IMR-90 (cell line): Measurements from ENCODE around the gene KCNH4. TPM values are rescaled to one million over a fixed set of nuclear protein-coding genes. Genes with fewer than 3 reads are reported as not detected.

ENCODE experiments used
- ATAC-seq: fragments of 200-7000 bp; cut with Tn5 transposase; 2 replicates; pipeline ENCODE4 v1.9.1; 2020; ENCODE audit warnings: low read depth, mild to moderate bottlenecking, moderate library complexity
- BruUV-seq: library from RNA; stranded (reverse); fragments of 400-500 nt; replicated peaks from 2 replicates; lab custom pipeline; 2021; lab: Mats Ljungman, UMichigan
- CTCF ChIA-PET: fragments of 300-600 bp; formaldehyde crosslinking; extraction: SDS; loops from one replicate; lab custom pipeline; 2021; ENCODE audit warnings: antibody characterized with exemption; lab: Yijun Ruan, JAX
- POLR2A ChIA-PET: fragments of 300-600 bp; sonication (Branson Sonifier 250); formaldehyde crosslinking; loops from one replicate; lab custom pipeline; 2022; ENCODE audit warnings: antibody characterized with exemption; ENCODE audit not compliant: unreplicated experiment; lab: Charles Lee
- DNase-seq: peaks from one replicate; pipeline ENCODE4 v3.0.0; 2013
- H2AFZ ChIP-seq: replicated peaks from 2 replicates; pipeline ENCODE3; 2013; ENCODE audit warnings: low read length, mild to moderate bottlenecking; ENCODE audit not compliant: poor library complexity
- H2AK5ac ChIP-seq: 2 replicates; pipeline ENCODE4 v1.6.1; 2013; ENCODE audit warnings: low read depth, low read length, inconsistent platforms
- H2AK9ac ChIP-seq: replicated peaks from 2 replicates; pipeline ENCODE3; 2013; ENCODE audit warnings: mild to moderate bottlenecking, low read depth, low read length, moderate library complexity; ENCODE audit not compliant: poor library complexity
- H2BK120ac ChIP-seq: 2 replicates; pipeline ENCODE4 v1.6.1; 2013; ENCODE audit warnings: low read depth, low read length, inconsistent platforms
- H2BK15ac ChIP-seq: 3 replicates; pipeline ENCODE4 v1.6.1; 2013; ENCODE audit warnings: low read depth, low read length, inconsistent platforms
- H2BK20ac ChIP-seq: 2 replicates; pipeline ENCODE4 v1.6.1; 2013; ENCODE audit warnings: low read depth, mild to moderate bottlenecking, inconsistent platforms, low read length, moderate library complexity
- H2BK5ac ChIP-seq: 2 replicates; pipeline ENCODE4 v1.6.1; 2013; ENCODE audit warnings: mild to moderate bottlenecking, low read depth, low read length, inconsistent platforms; ENCODE audit not compliant: poor library complexity, severe bottlenecking
- H3K14ac ChIP-seq: replicated peaks from 2 replicates; pipeline ENCODE4 v1.6.1; 2013; ENCODE audit warnings: low read depth, low read length, inconsistent platforms
- H3K18ac ChIP-seq: 2 replicates; pipeline ENCODE4 v1.6.1; 2013; ENCODE audit warnings: low read depth, low read length, control low read depth
- H3K23ac ChIP-seq: 2 replicates; pipeline ENCODE4 v1.6.1; 2013; ENCODE audit warnings: low read depth, low read length, inconsistent platforms
- H3K27ac ChIP-seq: 2 replicates; pipeline ENCODE4 v1.5.1; 2013; ENCODE audit warnings: mild to moderate bottlenecking, control low read depth, low read length; ENCODE audit not compliant: insufficient read depth
- H3K27me3 ChIP-seq: 2 replicates; pipeline ENCODE4 v1.6.1; 2013; ENCODE audit warnings: low read length; ENCODE audit not compliant: control insufficient read depth, insufficient read depth
- H3K36me3 ChIP-seq: 2 replicates; pipeline ENCODE4 v1.6.1; 2013; ENCODE audit warnings: low read length, mixed read lengths; ENCODE audit not compliant: control insufficient read depth, insufficient read depth
- H3K4ac ChIP-seq: 2 replicates; pipeline ENCODE4 v1.6.1; 2013; ENCODE audit warnings: low read depth, low read length, inconsistent platforms
- H3K4me1 ChIP-seq: 2 replicates; pipeline ENCODE4 v1.6.1; 2013; ENCODE audit warnings: low read length, mixed read lengths; ENCODE audit not compliant: control insufficient read depth, insufficient read depth
- H3K4me2 ChIP-seq: 2 replicates; pipeline ENCODE4 v1.6.1; 2013; ENCODE audit warnings: low read depth, mild to moderate bottlenecking, control low read depth, low read length, moderate library complexity
- H3K4me3 ChIP-seq: 2 replicates; pipeline ENCODE4 v1.5.1; 2013; ENCODE audit warnings: low read depth, mild to moderate bottlenecking, control low read depth, low read length, moderate library complexity; ENCODE audit not compliant: insufficient read depth
- H3K56ac ChIP-seq: 2 replicates; pipeline ENCODE4 v1.6.1; 2013; ENCODE audit warnings: low read length, inconsistent platforms; ENCODE audit not compliant: insufficient read depth; ENCODE audit errors: extremely low read depth
- H3K79me1 ChIP-seq, 2 experiments: 2 replicates each; pipeline ENCODE4 v1.6.1; 2013; ENCODE audit warnings: low read length in 2 of 2, inconsistent platforms in 1 of 2, low read depth in 1 of 2
- H3K9ac ChIP-seq: 2 replicates; pipeline ENCODE4 v1.6.1; 2013; ENCODE audit warnings: low read depth, low read length, control low read depth
- H3K9me1 ChIP-seq: 2 replicates; pipeline ENCODE4 v1.6.1; 2013; ENCODE audit warnings: low read length, inconsistent platforms; ENCODE audit not compliant: insufficient read depth
- H3K9me3 ChIP-seq: 2 replicates; pipeline ENCODE4 v1.6.1; 2013; ENCODE audit warnings: low read length; ENCODE audit not compliant: control insufficient read depth, insufficient read depth
- H4K20me1 ChIP-seq: 2 replicates; pipeline ENCODE4 v1.6.1; 2013; ENCODE audit warnings: low read length, inconsistent platforms; ENCODE audit not compliant: insufficient read depth
- H4K5ac ChIP-seq: 2 replicates; pipeline ENCODE4 v1.6.1; 2013; ENCODE audit warnings: mild to moderate bottlenecking, low read depth, low read length, control low read depth
- H4K8ac ChIP-seq, 2 experiments: 2 replicates each; pipeline ENCODE4 v1.6.1; 2013; ENCODE audit warnings: low read depth in 2 of 2, low read length in 2 of 2, control low read depth in 1 of 2, inconsistent platforms in 1 of 2
- H4K91ac ChIP-seq: 2 replicates; pipeline ENCODE4 v1.6.1; 2013; ENCODE audit warnings: low read depth, low read length, inconsistent platforms; ENCODE audit not compliant: insufficient read depth
- BHLHE40 ChIP-seq: fragments of 150-350 bp; IDR thresholded peaks from 2 replicates; pipeline ENCODE4 v1.6.1; 2016; ENCODE audit warnings: mild to moderate bottlenecking, low read depth, low read length
- CEBPB ChIP-seq: IDR thresholded peaks from 2 replicates; pipeline ENCODE4 v1.6.1; 2012; ENCODE audit warnings: low read depth, low read length, improper control_type of control experiment
- MXI1 ChIP-seq: IDR thresholded peaks from 2 replicates; pipeline ENCODE4 v1.6.1; 2012; ENCODE audit warnings: low read depth, mild to moderate bottlenecking, low read length, moderate library complexity, borderline replicate concordance
- POLR2A ChIP-seq: IDR thresholded peaks from 2 replicates; pipeline ENCODE4 v1.6.1; 2012; ENCODE audit warnings: mild to moderate bottlenecking, low read depth, low read length
- WGBS, 2 experiments: methylation state at CpG; one replicate each; pipeline versions ENCODE4 v1.1.5 to v1.1.7; 2013; ENCODE audit warnings: missing lambda C conversion rate in 2 of 2; ENCODE audit not compliant: insufficient read length in 1 of 2; ENCODE audit errors: extremely low coverage in 2 of 2; 5-methylcytosine and 5-hydroxymethylcytosine counted together
- dilution Hi-C: fragments of 300-500 bp; cut with HindIII; formaldehyde crosslinking; loops from one replicate; pipeline ENCODE4 v1.14.3; 2018; ENCODE audit warnings: low sequenced_read_pairs; ENCODE audit not compliant: unreplicated experiment
- in situ Hi-C: fragments of 300-500 bp; cut with MboI; formaldehyde crosslinking; loops from 3 replicates; pipeline ENCODE4 v1.14.3; 2019; ENCODE audit warnings: low sequenced_read_pairs, inconsistent platforms, mixed read lengths
- intact Hi-C: fragments of 100-400 bp; cut with micrococcal nuclease; formaldehyde crosslinking; loops from 2 replicates; pipeline ENCODE4 v1.10.0; 2022
- polyA plus RNA-seq, 3 experiments: library from polyadenylated mRNA; depleted of rRNA; stranded (reverse); fragments of >200 nt; gene quantifications; 2 replicates each; pipeline ENCODE4 v1.2.3, GENCODE V29; 2012; ENCODE audit warnings: low replicate concordance in 1 of 3
- total RNA-seq: library from RNA; depleted of rRNA; stranded (reverse); fragments of >200 nt; gene quantifications from 2 replicates; pipeline ENCODE4 v1.2.3, GENCODE V29; 2012

The KCNH4 gene
- total and polyA plus RNA-seq, 2 of the 4 experiments (the other 2 are of a cell fraction) = 0.03 TPM; not detected in 1

- DNase-seq (peak; percentile 85), ATAC-seq (peak; percentile 59)
- TF ChIP-seq POLR2A (no peak), BHLHE40 (peak; percentile 58; the same call in 1 of the 2 replicates), CEBPB (peak; percentile 14; the same call in 1 of the 2 replicates), MXI1 (0 out of 2 replicates have a peak, but pooled peaks have one; percentile 32)
- Histone ChIP-seq H2BK20ac (peak overlapping the region; percentile 40; the same call in 1 of the 2 replicates), H2AFZ (peak overlapping the region; percentile 48), H3K4me1 (peaks cover 36% of the 10 kb centered on the region), H3K9me3 (no peaks in the 10 kb centered on the region), H3K56ac (no peak overlapping the region), H3K27ac (peak overlapping the region; percentile 72), H2BK15ac (peak overlapping the region; percentile 70; the same call in 2 of the 3 replicates), H3K4me3 (no peak overlapping the region), H2BK120ac (peak overlapping the region; percentile 50), H3K36me3 (peaks cover 3% of the 10 kb centered on the region; the same call in 1 of the 2 replicates), H4K91ac (peak overlapping the region; percentile 42), H3K27me3 (no peaks in the 10 kb centered on the region), H3K4ac (peak overlapping the region; percentile 89), H4K5ac (peak overlapping the region; percentile 69), H3K79me1 (peaks cover 33 to 92% of the 10 kb centered on the region in 2 experiments), H4K20me1 (peaks cover 79% of the 10 kb centered on the region), H2AK5ac (peak overlapping the region; percentile 78), H3K4me2 (peak overlapping the region; percentile 47), H3K23ac (peak overlapping the region; percentile 50; the same call in 1 of the 2 replicates), H3K14ac (peak overlapping the region; percentile 50), H3K9me1 (peaks cover 57% of the 10 kb centered on the region), H2AK9ac (peak overlapping the region; percentile 57), H4K8ac (peak overlapping the region; percentile 41 to 89; a peak in 3 of 4 replicates), H3K9ac (0 out of 2 replicates have a peak overlapping the region, but pooled peaks have one; percentile 5), H2BK5ac (peak overlapping the region; percentile 85), H3K18ac (peak overlapping the region; percentile 32; the same call in 1 of the 2 replicates)
- BruUV-seq = no TSS peak
- in situ Hi-C loops = no loop called here
- ChIA-PET POLR2A (no interaction called here), CTCF (interaction anchor here (0.6 kb wide), 1 partner anchor 1066 kb away, joined by 3 read pairs; no protein-coding TSS in a partner anchor)
- intact Hi-C loops = loop anchor here (10.0 kb wide), 1 partner anchor 389 kb away; no protein-coding TSS in a partner anchor
- dilution Hi-C loops = no loop called here
- WGBS, 2 experiments = 17% methylated on average over 3 of the region's 15 CpGs; no CpG with 5 or more reads in 1 of the 2 experiments
Measured at GRCh38 chr17:42135664-42136653, 45.0 kb downstream of the KCNH4 start.
